ENCODE data around the gene RNU1-1.
"Not testable (repeated sequence)": the region's sequence is repeated elsewhere in the genome, so short reads cannot be mapped to it uniquely, and the experiment has no call there.

Gene RNU1-1

GRCh38 chr1:16492937-16493336, 21.1 kb downstream of the RNU1-1 start:
- DNase-seq (ENCODE audit: low read depth) = not testable (repeated sequence)

GRCh38 chr1:16491056-16491675, 22.9 kb downstream of the RNU1-1 start:
- DNase-seq (ENCODE audit: low read depth) = no peak

GRCh38 chr1:16489195-16489880, 24.7 kb downstream of the RNU1-1 start:
- DNase-seq (ENCODE audit: low read depth) = not testable (repeated sequence)

GRCh38 chr1:16487011-16487410, 27.1 kb downstream of the RNU1-1 start:
- not testable (repeated sequence) for DNase-seq (ENCODE audit: low read depth)

- DNase-seq (ENCODE audit: low read depth) = not testable (repeated sequence)
These were observed 27.8 kb downstream of the RNU1-1 start for GRCh38 chr1:16486316-16486715.

GRCh38 chr1:16484931-16485330, 29.2 kb downstream of the RNU1-1 start:
- no peak for DNase-seq (ENCODE audit: low read depth)

GRCh38 chr1:16484501-16484835, 29.6 kb downstream of the RNU1-1 start:
- no peak for DNase-seq (ENCODE audit: low read depth)

GRCh38 chr1:16483639-16484500, 30.2 kb downstream of the RNU1-1 start:
- not testable (repeated sequence) for DNase-seq (ENCODE audit: low read depth)

GRCh38 chr1:16483146-16483545, 30.9 kb downstream of the RNU1-1 start:
- DNase-seq (ENCODE audit: low read depth) = not testable (repeated sequence)

GRCh38 chr1:16478091-16478490, 36.0 kb downstream of the RNU1-1 start:
- no peak for DNase-seq (ENCODE audit: low read depth)

GRCh38 chr1:16475771-16476770, 38.0 kb downstream of the RNU1-1 start:
- not testable (repeated sequence) for DNase-seq (ENCODE audit: low read depth)

- DNase-seq (ENCODE audit: low read depth) = peak; percentile 25
These were observed 39.2 kb downstream of the RNU1-1 start for GRCh38 chr1:16474891-16475290.

GRCh38 chr1:16474166-16474800, 39.8 kb downstream of the RNU1-1 start:
- DNase-seq (ENCODE audit: low read depth) = no peak

- DNase-seq (ENCODE audit: low read depth) = no peak
These were observed 45.5 kb downstream of the RNU1-1 start for GRCh38 chr1:16468558-16468957.

GRCh38 chr1:16464917-16465625, 49.0 kb downstream of the RNU1-1 start:
- no peak for DNase-seq (ENCODE audit: low read depth)

All from ELR (cell line).